Neural crest cell (in vitro differentiated cells): Measurements from ENCODE around the gene PLSCR2. TPM values are rescaled to one million over a fixed set of nuclear protein-coding genes. Genes with fewer than 3 reads are reported as not detected.

Experiments
- DNase-seq: peaks from one replicate; pipeline ENCODE4 v3.0.0; 2021; ENCODE audit warnings: low read depth, mixed read lengths, low spot score
- H3K27ac Mint-ChIP-seq: one replicate; pipeline ENCODE4 v1.8.0; 2021; ENCODE audit warnings: mild to moderate bottlenecking, mixed read lengths; ENCODE audit not compliant: unreplicated experiment
- H3K27me3 Mint-ChIP-seq: 2 replicates; pipeline ENCODE4 v1.8.0; 2021; ENCODE audit warnings: low read depth, mild to moderate bottlenecking, mixed read lengths
- H3K36me3 Mint-ChIP-seq: 2 replicates; pipeline ENCODE4 v1.8.0; 2021; ENCODE audit warnings: low read depth, mild to moderate bottlenecking, mixed read lengths
- H3K4me1 Mint-ChIP-seq: 2 replicates; pipeline ENCODE4 v1.8.0; 2021; ENCODE audit warnings: mixed read lengths
- H3K4me3 Mint-ChIP-seq: one replicate; pipeline ENCODE4 v1.8.0; 2021; ENCODE audit warnings: mild to moderate bottlenecking, mixed read lengths
- H3K9me3 Mint-ChIP-seq: 2 replicates; pipeline ENCODE4 v1.8.0; 2021; ENCODE audit warnings: mixed read lengths
- CTCF ChIP-seq: fragments of 200-600 bp; sonication (generic); conservative IDR thresholded peaks from 2 replicates; pipeline ENCODE4 v1.5.0; 2021; ENCODE audit warnings: antibody characterized with exemption, mild to moderate bottlenecking
- total RNA-seq: library from RNA; stranded (reverse); gene quantifications from 2 replicates; pipeline ENCODE4 v1.2.1, GENCODE V29; 2021

Gene PLSCR2
- total RNA-seq, 1 donor from 2014 or later: not detected

GRCh38 chr3:146507331-146508120 is 38.2 kb upstream of the PLSCR2 start:
- Mint-ChIP-seq H3K9me3 (peaks cover 5% of the 10 kb centered on the region), H3K4me3 (no peak overlapping the region), H3K27me3 (no peaks in the 10 kb centered on the region), H3K36me3 (peaks cover 5% of the 10 kb centered on the region), H3K27ac (no peak overlapping the region), H3K4me1 (peaks cover 17% of the 10 kb centered on the region)
- no peak for TF ChIP-seq CTCF
- no peak for DNase-seq

GRCh38 chr3:146505516-146505915 is 36.2 kb upstream of the PLSCR2 start:
- Mint-ChIP-seq H3K4me1 (peaks cover 17% of the 10 kb centered on the region), H3K27me3 (no peaks in the 10 kb centered on the region), H3K4me3 (no peak overlapping the region), H3K9me3 (peaks cover 5% of the 10 kb centered on the region), H3K36me3 (no peaks in the 10 kb centered on the region), H3K27ac (no peak overlapping the region)
- DNase-seq: no peak
- TF ChIP-seq CTCF: no peak

GRCh38 chr3:146504498-146505197 is 35.3 kb upstream of the PLSCR2 start:
- H3K4me1 Mint-ChIP-seq: peaks cover 17% of the 10 kb centered on the region
- no peak for TF ChIP-seq CTCF
- no peak overlapping the region for H3K27ac Mint-ChIP-seq
- H3K36me3 Mint-ChIP-seq: no peaks in the 10 kb centered on the region
- H3K4me3 Mint-ChIP-seq: no peak overlapping the region
- DNase-seq: no peak
- no peaks in the 10 kb centered on the region for H3K27me3 Mint-ChIP-seq
- H3K9me3 Mint-ChIP-seq: peaks cover 2% of the 10 kb centered on the region

- peak; percentile 39 for TF ChIP-seq CTCF
- H3K36me3 Mint-ChIP-seq: no peaks in the 10 kb centered on the region
- no peak overlapping the region for H3K4me3 Mint-ChIP-seq
- H3K9me3 Mint-ChIP-seq: peaks cover 2% of the 10 kb centered on the region
- DNase-seq: no peak
- no peak overlapping the region for H3K27ac Mint-ChIP-seq
- peaks cover 17% of the 10 kb centered on the region for H3K4me1 Mint-ChIP-seq
- no peaks in the 10 kb centered on the region for H3K27me3 Mint-ChIP-seq
Observed at GRCh38 chr3:146503461-146504202, 34.3 kb upstream of the PLSCR2 start.

- H3K27ac Mint-ChIP-seq: no peak overlapping the region
- TF ChIP-seq CTCF: no peak
- H3K4me1 Mint-ChIP-seq: peaks cover 17% of the 10 kb centered on the region
- no peaks in the 10 kb centered on the region for H3K27me3 Mint-ChIP-seq
- no peak overlapping the region for H3K4me3 Mint-ChIP-seq
- no peaks in the 10 kb centered on the region for H3K36me3 Mint-ChIP-seq
- H3K9me3 Mint-ChIP-seq: no peaks in the 10 kb centered on the region
- no peak for DNase-seq
Observed at GRCh38 chr3:146502887-146503460, 33.6 kb upstream of the PLSCR2 start.
